PC-9 (cell line): ENCODE data around the gene IFNLR1. TPM values are rescaled to one million over a fixed set of nuclear protein-coding genes. Genes with fewer than 3 reads are reported as not detected.

Experiments
- BruUV-seq: library from RNA; stranded (reverse); fragments of 400-500 nt; replicated peaks from 2 replicates; lab custom pipeline; 2021; lab: Mats Ljungman, UMichigan
- CTCF ChIA-PET: fragments of 300-600 bp; sonication (Branson Sonifier 250); formaldehyde crosslinking; loops from one replicate; lab custom pipeline; 2022; ENCODE audit warnings: antibody characterized with exemption; lab: Charles Lee
- POLR2A ChIA-PET: fragments of 300-600 bp; sonication (Branson Sonifier 250); formaldehyde crosslinking; loops from one replicate; lab custom pipeline; 2022; ENCODE audit warnings: antibody characterized with exemption; ENCODE audit not compliant: unreplicated experiment; lab: Charles Lee
- DNase-seq, 2 experiments: peaks; one replicate each; pipeline versions ENCODE4 v3.0.0 to v3.0.0-alpha.2; 2015 to 2022; ENCODE audit warnings: mixed read lengths in 1 of 2
- H2AFZ ChIP-seq: fragments of 200-600 bp; sonication (generic); 2 replicates; pipeline ENCODE4 v1.8.1; 2017; ENCODE audit warnings: antibody characterized with exemption
- H3F3A ChIP-seq: fragments of 200-600 bp; sonication (generic); 2 replicates; pipeline ENCODE4 v1.8.1; 2017; ENCODE audit warnings: antibody characterized with exemption, mild to moderate bottlenecking, low read depth; ENCODE audit not compliant: insufficient read depth
- H3K27ac ChIP-seq: fragments of 200-600 bp; sonication (generic); 2 replicates; pipeline ENCODE4 v1.6.1; 2016; ENCODE audit warnings: mixed run types
- H3K27me3 ChIP-seq: fragments of 200-600 bp; sonication (generic); 2 replicates; pipeline ENCODE4 v1.6.1; 2016; ENCODE audit warnings: low read depth, mixed run types; ENCODE audit not compliant: insufficient read depth
- H3K36me3 ChIP-seq: fragments of 200-600 bp; sonication (generic); 2 replicates; pipeline ENCODE4 v1.6.1; 2016; ENCODE audit warnings: low read depth, mixed run types
- H3K4me1 ChIP-seq: fragments of 200-600 bp; sonication (generic); replicated peaks from 2 replicates; pipeline ENCODE4 v1.6.1; 2016; ENCODE audit warnings: mixed run types; ENCODE audit not compliant: insufficient read depth
- H3K4me2 ChIP-seq: fragments of 200-600 bp; sonication (generic); 2 replicates; pipeline ENCODE4 v1.6.1; 2017; ENCODE audit warnings: mixed run types
- H3K4me3 ChIP-seq: fragments of 200-600 bp; sonication (generic); 2 replicates; pipeline ENCODE4 v1.6.1; 2016; ENCODE audit warnings: mixed run types
- H3K79me2 ChIP-seq: fragments of 200-600 bp; sonication (generic); 2 replicates; pipeline ENCODE4 v1.6.1; 2017; ENCODE audit warnings: low read depth, mixed run types
- H3K9me2 ChIP-seq: fragments of 200-600 bp; sonication (generic); 2 replicates; pipeline ENCODE4 v1.8.1; 2017; ENCODE audit warnings: mild to moderate bottlenecking; ENCODE audit not compliant: insufficient read depth
- H3K9me3 ChIP-seq: fragments of 200-600 bp; sonication (generic); 2 replicates; pipeline ENCODE4 v1.8.1; 2016; ENCODE audit warnings: low read depth; ENCODE audit not compliant: insufficient read depth
- H4K20me1 ChIP-seq: fragments of 200-600 bp; sonication (generic); 2 replicates; pipeline ENCODE4 v1.8.1; 2017; ENCODE audit not compliant: insufficient read depth
- CTCF ChIP-seq: fragments of 200-600 bp; sonication (generic); conservative IDR thresholded peaks from 2 replicates; pipeline ENCODE4 v1.6.1; 2017; ENCODE audit warnings: mixed run types, antibody characterized with exemption, mild to moderate bottlenecking, moderate library complexity
- EZH2 ChIP-seq: fragments of 200-600 bp; sonication (generic); IDR thresholded peaks from 2 replicates; pipeline ENCODE4 v1.8.0; 2017; ENCODE audit warnings: antibody characterized with exemption, low read depth
- intact Hi-C: fragments of 100-400 bp; cut with micrococcal nuclease; formaldehyde crosslinking; loops from one replicate; pipeline ENCODE4 v1.10.0; 2022; ENCODE audit not compliant: unreplicated experiment
- total RNA-seq: library from RNA; stranded (reverse); gene quantifications from 2 replicates; pipeline ENCODE4 v1.2.3, GENCODE V29; 2021

The IFNLR1 gene
- total RNA-seq, 1 experiment from 2014 or later, result 5.5 TPM

- peak; percentile 67 to 92 for DNase-seq
- Histone ChIP-seq H3K27me3 (no peaks in the 10 kb centered on the region), H3K4me3 (peak overlapping the region; percentile 39; the same call in 1 of the 2 replicates), H3K79me2 (no peaks in the 10 kb centered on the region), H3F3A (no peaks in the 10 kb centered on the region; the same call in 1 of the 2 replicates), H3K36me3 (no peaks in the 10 kb centered on the region), H3K4me1 (peaks cover 10% of the 10 kb centered on the region), H3K4me2 (peak overlapping the region; percentile 81), H3K27ac (no peak overlapping the region), H2AFZ (peak overlapping the region; percentile 56; the same call in 1 of the 2 replicates), H3K9me2 (no peaks in the 10 kb centered on the region), H4K20me1 (no peaks in the 10 kb centered on the region), H3K9me3 (no peaks in the 10 kb centered on the region)
- TF ChIP-seq EZH2 (no peak), CTCF (peak; percentile 78)
- ChIA-PET POLR2A (interaction anchor here (0.6 to 2.1 kb wide), 10 partner anchors 26 to 573 kb away, joined by 3 to 16 read pairs (median 5); no protein-coding TSS in a partner anchor), CTCF (interaction anchor here (0.6 to 2.1 kb wide), 14 partner anchors 30 to 527 kb away, joined by 3 to 19 read pairs (median 4); no protein-coding TSS in a partner anchor)
- intact Hi-C loops, result loop anchor here (1.0 to 2.0 kb wide), 4 partner anchors 36 to 241 kb away; partner anchors contain the start of gene IFNLR1
- TSS peak; percentile 88 for BruUV-seq
These were observed 36.6 kb downstream of the IFNLR1 start for GRCh38 chr1:24150234-24151174.

- Histone ChIP-seq H3F3A (no peaks in the 10 kb centered on the region; the same call in 1 of the 2 replicates), H3K36me3 (no peaks in the 10 kb centered on the region), H3K27ac (no peak overlapping the region), H2AFZ (peak overlapping the region; percentile 56; the same call in 1 of the 2 replicates), H3K9me2 (no peaks in the 10 kb centered on the region), H3K4me2 (peak overlapping the region; percentile 81), H3K4me3 (peak overlapping the region; percentile 39; the same call in 1 of the 2 replicates), H3K27me3 (no peaks in the 10 kb centered on the region), H3K79me2 (no peaks in the 10 kb centered on the region), H3K4me1 (peaks cover 10% of the 10 kb centered on the region), H3K9me3 (no peaks in the 10 kb centered on the region), H4K20me1 (no peaks in the 10 kb centered on the region)
- no peak for TF ChIP-seq EZH2
- no peak for TF ChIP-seq CTCF
- intact Hi-C loops, result loop anchor here (1.0 to 2.0 kb wide), 4 partner anchors 37 to 241 kb away; partner anchors contain the start of gene IFNLR1
- peak; percentile 61 to 70 for DNase-seq
- no TSS peak for BruUV-seq
- ChIA-PET POLR2A (interaction anchor here (0.6 to 2.1 kb wide), 6 partner anchors 32 to 573 kb away, joined by 3 to 16 read pairs (median 7); no protein-coding TSS in a partner anchor), CTCF (interaction anchor here (0.6 to 2.1 kb wide), 12 partner anchors 30 to 465 kb away, joined by 3 to 19 read pairs (median 5); no protein-coding TSS in a partner anchor)
These were observed 37.2 kb downstream of the IFNLR1 start for GRCh38 chr1:24149866-24150233.

GRCh38 chr1:24147816-24148215, 39.3 kb downstream of the IFNLR1 start:
- BruUV-seq, result no TSS peak
- CTCF ChIA-PET, result interaction anchor here (0.5 kb wide), 1 partner anchor 243 kb away, joined by 5 read pairs; no protein-coding TSS in a partner anchor

More at GRCh38 chr1:24147816-24148215, 39.3 kb downstream of the IFNLR1 start:
- H3K9me3 ChIP-seq, result no peaks in the 10 kb centered on the region
- no peak for TF ChIP-seq CTCF
- no peak for TF ChIP-seq EZH2
- H3K4me2 ChIP-seq, result no peak overlapping the region
- peaks cover 21% of the 10 kb centered on the region for H3K4me1 ChIP-seq
- no peaks in the 10 kb centered on the region for H3K27me3 ChIP-seq
- H3K79me2 ChIP-seq, result no peaks in the 10 kb centered on the region
- no peaks in the 10 kb centered on the region for H4K20me1 ChIP-seq
- intact Hi-C loops, result no loop called here
- no peak overlapping the region for H2AFZ ChIP-seq
- no peaks in the 10 kb centered on the region for H3K36me3 ChIP-seq
- POLR2A ChIA-PET, result interaction anchor here (0.6 to 0.7 kb wide), 2 partner anchors 370 to 462 kb away, joined by 3 to 9 read pairs; no protein-coding TSS in a partner anchor
- H3K27ac ChIP-seq, result no peak overlapping the region
- DNase-seq, result no peak
- H3K9me2 ChIP-seq, result no peaks in the 10 kb centered on the region
- peaks cover 4% of the 10 kb centered on the region; the same call in 1 of the 2 replicates for H3F3A ChIP-seq
- H3K4me3 ChIP-seq, result no peak overlapping the region
